ENCODE results near the gene CASP6.

The CASP6 gene

GRCh38 chr4:109665783-109666485 is 37.3 kb downstream of the CASP6 start:
- FAIRE-seq: no peak

- no peak for FAIRE-seq
Measured at GRCh38 chr4:109662771-109663170, 40.5 kb downstream of the CASP6 start.

- FAIRE-seq: no peak
Measured at GRCh38 chr4:109662116-109662515, 41.1 kb downstream of the CASP6 start.

GRCh38 chr4:109658871-109659410 is 44.3 kb downstream of the CASP6 start:
- FAIRE-seq: no peak

GRCh38 chr4:109657854-109658418 is 45.3 kb downstream of the CASP6 start:
- no peak for FAIRE-seq

- no peak for FAIRE-seq
Measured at GRCh38 chr4:109655396-109655795, 47.8 kb downstream of the CASP6 start.

- no peak for FAIRE-seq
Measured at GRCh38 chr4:109649872-109650271, 53.4 kb downstream of the CASP6 start.

- no peak for FAIRE-seq
Measured at GRCh38 chr4:109648997-109649575, 54.2 kb downstream of the CASP6 start.

- no peak for FAIRE-seq
Measured at GRCh38 chr4:109648266-109648996, 54.8 kb downstream of the CASP6 start.

GRCh38 chr4:109645874-109646710 is 57.2 kb downstream of the CASP6 start:
- no peak for FAIRE-seq

- FAIRE-seq: no peak
Measured at GRCh38 chr4:109640644-109641043, 62.6 kb downstream of the CASP6 start.
